ENCODE data around the gene GALM. TPM values are rescaled to one million over a fixed set of nuclear protein-coding genes. Genes with fewer than 3 reads are reported as not detected.

GALM gene
- polyA plus RNA-seq, 1 donor (not counting 4 experiments of a cell fraction or from before 2014, with no cell fraction given), result 1.2 TPM

GRCh38 chr2:38626326-38627035 lies 39.4 kb upstream of the GALM start:
- no peak overlapping the region for H3K27ac ChIP-seq (ENCODE audit: control insufficient read depth, insufficient read depth, low read length)
- no peak for DNase-seq (ENCODE audit: low read depth, low spot score)
- no peak overlapping the region for H3K9ac ChIP-seq (ENCODE audit: control insufficient read depth, extremely low read depth, insufficient read depth, low read length)
- no peak for TF ChIP-seq EZH2 (IDR thresholded peaks at IDR 0.05; ENCODE audit: low read length)
- no peak for TF ChIP-seq CTCF (optimal IDR thresholded peaks at IDR 0.05 in 1 of 3, IDR thresholded peaks at IDR 0.05 in 1 of 3, conservative IDR thresholded peaks at IDR 0.05 in 1 of 3; ENCODE audit: extremely low read depth in 1 of 3, insufficient read depth in 2 of 3, low read length in 3 of 3)
- no peaks in the 10 kb centered on the region for H4K20me1 ChIP-seq (ENCODE audit: control insufficient read depth, extremely low read depth, insufficient read depth, low read length)
- no peak for FAIRE-seq
- H3K9me3 ChIP-seq (ENCODE audit: control insufficient read depth, low read depth, low read length), result no peaks in the 10 kb centered on the region
- H2AFZ ChIP-seq (ENCODE audit: control insufficient read depth, low read length), result no peak overlapping the region
- dilution Hi-C loops (cut with MboI; ENCODE audit: extremely low pct_ligation_motif_present, low sequenced_read_pairs), result no loop called here
- no peaks in the 10 kb centered on the region for H3K4me1 ChIP-seq (ENCODE audit: control insufficient read depth, extremely low read depth, insufficient read depth, low read length)
- H3K36me3 ChIP-seq (ENCODE audit: control insufficient read depth in 2 of 2, extremely low read depth in 1 of 2, insufficient read depth in 2 of 2, low read length in 2 of 2), result no peaks in the 10 kb centered on the region
- no peaks in the 10 kb centered on the region for H3K9me1 ChIP-seq (ENCODE audit: control insufficient read depth, extremely low read depth, insufficient read depth, low read length)
- no peak overlapping the region for H3K4me3 ChIP-seq (ENCODE audit: control insufficient read depth in 2 of 3, extremely low read depth in 1 of 3, insufficient read depth in 2 of 3, low read depth in 1 of 3, low read length in 3 of 3)
- no peaks in the 10 kb centered on the region for H3K79me2 ChIP-seq (ENCODE audit: control insufficient read depth, insufficient read depth, low read length)
- H3K27me3 ChIP-seq (ENCODE audit: control insufficient read depth, extremely low read depth, insufficient read depth, low read length), result no peaks in the 10 kb centered on the region
- H3K4me2 ChIP-seq (ENCODE audit: control insufficient read depth, extremely low read depth, insufficient read depth, low read depth, low read length), result no peak overlapping the region

GRCh38 chr2:38627391-38627790 lies 38.5 kb upstream of the GALM start:
- FAIRE-seq (no peak), DNase-seq (ENCODE audit: low read depth, low spot score) (no peak)
- Histone ChIP-seq H3K9me1 (ENCODE audit: control insufficient read depth, extremely low read depth, insufficient read depth, low read length) (no peaks in the 10 kb centered on the region), H3K4me2 (ENCODE audit: control insufficient read depth, extremely low read depth, insufficient read depth, low read depth, low read length) (no peak overlapping the region), H3K36me3 (ENCODE audit: control insufficient read depth in 2 of 2, extremely low read depth in 1 of 2, insufficient read depth in 2 of 2, low read length in 2 of 2) (no peaks in the 10 kb centered on the region), H3K4me1 (ENCODE audit: control insufficient read depth, extremely low read depth, insufficient read depth, low read length) (no peaks in the 10 kb centered on the region), H3K4me3 (ENCODE audit: control insufficient read depth in 2 of 3, extremely low read depth in 1 of 3, insufficient read depth in 2 of 3, low read depth in 1 of 3, low read length in 3 of 3) (no peak overlapping the region), H3K9me3 (ENCODE audit: control insufficient read depth, low read depth, low read length) (no peaks in the 10 kb centered on the region), H4K20me1 (ENCODE audit: control insufficient read depth, extremely low read depth, insufficient read depth, low read length) (no peaks in the 10 kb centered on the region), H3K27ac (ENCODE audit: control insufficient read depth, insufficient read depth, low read length) (no peak overlapping the region), H3K9ac (ENCODE audit: control insufficient read depth, extremely low read depth, insufficient read depth, low read length) (no peak overlapping the region), H3K27me3 (ENCODE audit: control insufficient read depth, extremely low read depth, insufficient read depth, low read length) (no peaks in the 10 kb centered on the region), H2AFZ (ENCODE audit: control insufficient read depth, low read length) (no peak overlapping the region), H3K79me2 (ENCODE audit: control insufficient read depth, insufficient read depth, low read length) (no peaks in the 10 kb centered on the region)
- no peak for TF ChIP-seq CTCF (optimal IDR thresholded peaks at IDR 0.05 in 1 of 3, IDR thresholded peaks at IDR 0.05 in 1 of 3, conservative IDR thresholded peaks at IDR 0.05 in 1 of 3; ENCODE audit: extremely low read depth in 1 of 3, insufficient read depth in 2 of 3, low read length in 3 of 3)
- no peak for TF ChIP-seq EZH2 (IDR thresholded peaks at IDR 0.05; ENCODE audit: low read length)
- dilution Hi-C loops (cut with MboI; ENCODE audit: extremely low pct_ligation_motif_present, low sequenced_read_pairs), result no loop called here
